PC-3 (cell line): ENCODE measurements around the gene ZBTB14. TPM values are rescaled to one million over a fixed set of nuclear protein-coding genes. Genes with fewer than 3 reads are reported as not detected.

Source experiments
- ATAC-seq: fragments of 200-7000 bp; cut with Tn5 transposase; 2 replicates; pipeline ENCODE4 v1.9.1; 2020; ENCODE audit warnings: mild to moderate bottlenecking, moderate library complexity
- BruUV-seq: library from RNA; stranded (reverse); fragments of 400-500 nt; replicated peaks from 2 replicates; lab custom pipeline; 2021; lab: Mats Ljungman, UMichigan
- CTCF ChIA-PET: fragments of 300-600 bp; sonication (Branson Sonifier 250); formaldehyde crosslinking; loops from one replicate; lab custom pipeline; 2022; ENCODE audit warnings: antibody characterized with exemption; lab: Charles Lee
- POLR2A ChIA-PET: fragments of 300-600 bp; sonication (Branson Sonifier 250); formaldehyde crosslinking; loops from one replicate; lab custom pipeline; 2022; ENCODE audit warnings: antibody characterized with exemption; ENCODE audit not compliant: unreplicated experiment; lab: Charles Lee
- DNase-seq: peaks from one replicate; pipeline ENCODE4 v3.0.0-alpha.2; 2015
- H2AFZ ChIP-seq: fragments of 300-600 bp; sonication (generic); 2 replicates; pipeline ENCODE4 v1.6.0; 2016; ENCODE audit warnings: antibody characterized with exemption, low read length
- H3F3A ChIP-seq: fragments of 300-600 bp; sonication (generic); one replicate; pipeline ENCODE4 v1.6.0; 2017; ENCODE audit warnings: antibody characterized with exemption, low read length, control low read depth, mild to moderate bottlenecking; ENCODE audit not compliant: unreplicated experiment
- H3K27ac ChIP-seq: fragments of 300-600 bp; sonication (generic); 2 replicates; pipeline ENCODE4 v1.5.1; 2016; ENCODE audit warnings: mild to moderate bottlenecking, low read length
- H3K27me3 ChIP-seq: fragments of 300-600 bp; sonication (generic); 2 replicates; pipeline ENCODE4 v1.6.1; 2016; ENCODE audit warnings: low read length, mixed read lengths
- H3K36me3 ChIP-seq: fragments of 300-600 bp; sonication (generic); 2 replicates; pipeline ENCODE4 v1.6.1; 2016; ENCODE audit warnings: low read depth, mixed run types, low read length, mixed read lengths
- H3K4me1 ChIP-seq: fragments of 300-600 bp; sonication (generic); 2 replicates; pipeline ENCODE4 v1.5.1; 2016; ENCODE audit warnings: low read length; ENCODE audit not compliant: insufficient read depth
- H3K4me2 ChIP-seq: fragments of 300-600 bp; sonication (generic); 2 replicates; pipeline ENCODE4 v1.6.0; 2016; ENCODE audit warnings: low read length
- H3K4me3 ChIP-seq: fragments of 300-600 bp; sonication (generic); 2 replicates; pipeline ENCODE4 v1.5.1; 2016; ENCODE audit warnings: mild to moderate bottlenecking, low read length, mixed read lengths
- H3K79me2 ChIP-seq: fragments of 300-600 bp; sonication (generic); 2 replicates; pipeline ENCODE4 v1.6.1; 2017; ENCODE audit warnings: low read length, mixed read lengths
- H3K9ac ChIP-seq: fragments of 300-600 bp; sonication (generic); 2 replicates; pipeline ENCODE4 v1.6.0; 2016; ENCODE audit warnings: mild to moderate bottlenecking, low read length
- H3K9me2 ChIP-seq: fragments of 300-600 bp; sonication (generic); replicated peaks from 2 replicates; pipeline ENCODE4 v1.6.1; 2016; ENCODE audit warnings: mixed run types, low read length, mixed read lengths
- H3K9me3 ChIP-seq: fragments of 300-600 bp; sonication (generic); 2 replicates; pipeline ENCODE4 v1.6.1; 2016; ENCODE audit warnings: low read length, mixed read lengths
- H4K20me1 ChIP-seq: fragments of 300-600 bp; sonication (generic); 2 replicates; pipeline ENCODE4 v1.6.1; 2016; ENCODE audit warnings: low read length, mixed read lengths
- EZH2 ChIP-seq: fragments of 300-600 bp; sonication (generic); IDR thresholded peaks from one replicate; pipeline ENCODE4 v1.6.1; 2017; ENCODE audit warnings: antibody characterized with exemption, mild to moderate bottlenecking, low read length; ENCODE audit not compliant: unreplicated experiment
- EZH2phosphoT487 ChIP-seq: fragments of 300-600 bp; sonication (generic); IDR thresholded peaks from 2 replicates; pipeline ENCODE4 v1.6.1; 2018; ENCODE audit warnings: mild to moderate bottlenecking, antibody characterized with exemption, low read length, borderline replicate concordance
- intact Hi-C: fragments of 100-400 bp; cut with micrococcal nuclease; formaldehyde crosslinking; loops from 2 replicates; pipeline ENCODE4 v1.9.0; 2023
- total RNA-seq: library from RNA; depleted of rRNA; stranded (reverse); fragments of >200 nt; gene quantifications from 2 replicates; pipeline ENCODE4 v1.2.3, GENCODE V29; 2014
- TF ChIP-seq, protein P1 (sequence below): fragments of 300-600 bp; sonication (generic); conservative IDR thresholded peaks from 2 replicates; pipeline ENCODE4 v1.5.1; 2017; ENCODE audit warnings: antibody characterized with exemption, low read depth, mild to moderate bottlenecking, low read length

The ZBTB14 gene
- total RNA-seq, 1 experiment from 2014 or later, result 6.8 TPM

DNA sequence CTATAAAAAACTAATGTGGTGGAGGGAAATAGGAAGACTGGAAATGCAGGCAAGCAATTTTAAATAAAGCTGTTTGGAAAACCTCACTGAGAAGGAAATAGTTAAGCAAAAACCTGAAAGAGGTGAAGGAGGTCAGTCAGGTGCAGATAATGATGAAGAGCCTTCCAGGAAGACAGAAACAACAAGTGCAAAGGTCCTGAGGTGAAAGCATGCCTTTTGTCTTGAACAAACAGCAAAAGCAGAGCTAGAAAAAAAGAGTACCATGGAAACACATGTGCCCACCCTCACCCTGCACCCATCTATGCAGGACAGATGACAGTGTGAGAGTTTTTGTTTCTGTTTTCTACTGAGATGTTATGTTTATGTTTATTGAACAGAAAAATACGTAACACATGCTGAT lies 8.1 kb upstream of the ZBTB14 start:
- Histone ChIP-seq H3K27ac (no peak overlapping the region), H3K36me3 (no peaks in the 10 kb centered on the region), H3K4me1 (no peaks in the 10 kb centered on the region), H3K4me2 (no peak overlapping the region), H3K9me2 (no peaks in the 10 kb centered on the region), H3K27me3 (peaks cover 22% of the 10 kb centered on the region; the same call in 1 of the 2 replicates), H3F3A (peaks cover 5% of the 10 kb centered on the region), H3K79me2 (no peaks in the 10 kb centered on the region), H3K9me3 (no peaks in the 10 kb centered on the region), H2AFZ (no peak overlapping the region), H3K4me3 (no peak overlapping the region), H4K20me1 (no peaks in the 10 kb centered on the region), H3K9ac (no peak overlapping the region)
- BruUV-seq, result no TSS peak
- CTCF ChIA-PET, result no interaction called here
- POLR2A ChIA-PET, result no interaction called here
- no peak for ATAC-seq
- DNase-seq, result no peak
- no peak for TF ChIP-seq EZH2phosphoT487
- TF ChIP-seq, protein P1, sequence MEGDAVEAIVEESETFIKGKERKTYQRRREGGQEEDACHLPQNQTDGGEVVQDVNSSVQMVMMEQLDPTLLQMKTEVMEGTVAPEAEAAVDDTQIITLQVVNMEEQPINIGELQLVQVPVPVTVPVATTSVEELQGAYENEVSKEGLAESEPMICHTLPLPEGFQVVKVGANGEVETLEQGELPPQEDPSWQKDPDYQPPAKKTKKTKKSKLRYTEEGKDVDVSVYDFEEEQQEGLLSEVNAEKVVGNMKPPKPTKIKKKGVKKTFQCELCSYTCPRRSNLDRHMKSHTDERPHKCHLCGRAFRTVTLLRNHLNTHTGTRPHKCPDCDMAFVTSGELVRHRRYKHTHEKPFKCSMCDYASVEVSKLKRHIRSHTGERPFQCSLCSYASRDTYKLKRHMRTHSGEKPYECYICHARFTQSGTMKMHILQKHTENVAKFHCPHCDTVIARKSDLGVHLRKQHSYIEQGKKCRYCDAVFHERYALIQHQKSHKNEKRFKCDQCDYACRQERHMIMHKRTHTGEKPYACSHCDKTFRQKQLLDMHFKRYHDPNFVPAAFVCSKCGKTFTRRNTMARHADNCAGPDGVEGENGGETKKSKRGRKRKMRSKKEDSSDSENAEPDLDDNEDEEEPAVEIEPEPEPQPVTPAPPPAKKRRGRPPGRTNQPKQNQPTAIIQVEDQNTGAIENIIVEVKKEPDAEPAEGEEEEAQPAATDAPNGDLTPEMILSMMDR, result no peak
- TF ChIP-seq EZH2, result no peak
- intact Hi-C loops, result no loop called here

DNA sequence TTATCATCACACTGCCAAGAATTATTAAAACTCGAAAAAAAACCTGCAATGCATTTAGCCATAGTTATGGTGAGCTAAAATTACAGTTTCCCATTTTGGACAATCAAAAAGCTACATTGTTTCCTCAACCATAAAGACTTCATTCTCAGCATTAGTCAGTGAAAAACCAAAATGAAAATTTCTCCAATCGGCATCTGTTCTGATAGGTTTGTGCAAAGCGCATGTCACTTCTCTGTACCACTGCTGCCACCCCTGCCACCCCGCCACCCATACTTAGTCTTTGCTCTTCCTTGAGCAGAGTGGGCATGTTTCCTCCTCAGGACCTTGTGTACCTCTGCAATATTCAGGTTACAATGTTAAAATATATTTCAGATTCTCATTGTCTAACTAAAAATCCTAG lies 7.1 kb upstream of the ZBTB14 start:
- H3K9me3 ChIP-seq, result no peaks in the 10 kb centered on the region
- H3K27ac ChIP-seq, result no peak overlapping the region
- ChIA-PET CTCF (no interaction called here), POLR2A (no interaction called here)
- no peaks in the 10 kb centered on the region for H3K9me2 ChIP-seq
- no peaks in the 10 kb centered on the region for H3K4me1 ChIP-seq
- DNase-seq (no peak), ATAC-seq (no peak)
- intact Hi-C loops, result no loop called here
- no TSS peak for BruUV-seq
- no peaks in the 10 kb centered on the region for H4K20me1 ChIP-seq
- H2AFZ ChIP-seq, result no peak overlapping the region
- no peak for TF ChIP-seq EZH2
- TF ChIP-seq, protein P1, result no peak
- TF ChIP-seq EZH2phosphoT487, result no peak
- H3K79me2 ChIP-seq, result no peaks in the 10 kb centered on the region
- peaks cover 22% of the 10 kb centered on the region; the same call in 1 of the 2 replicates for H3K27me3 ChIP-seq
- no peaks in the 10 kb centered on the region for H3K36me3 ChIP-seq
- no peak overlapping the region for H3K4me2 ChIP-seq
- no peak overlapping the region for H3K4me3 ChIP-seq
- peaks cover 3% of the 10 kb centered on the region for H3F3A ChIP-seq
- no peak overlapping the region for H3K9ac ChIP-seq

DNA sequence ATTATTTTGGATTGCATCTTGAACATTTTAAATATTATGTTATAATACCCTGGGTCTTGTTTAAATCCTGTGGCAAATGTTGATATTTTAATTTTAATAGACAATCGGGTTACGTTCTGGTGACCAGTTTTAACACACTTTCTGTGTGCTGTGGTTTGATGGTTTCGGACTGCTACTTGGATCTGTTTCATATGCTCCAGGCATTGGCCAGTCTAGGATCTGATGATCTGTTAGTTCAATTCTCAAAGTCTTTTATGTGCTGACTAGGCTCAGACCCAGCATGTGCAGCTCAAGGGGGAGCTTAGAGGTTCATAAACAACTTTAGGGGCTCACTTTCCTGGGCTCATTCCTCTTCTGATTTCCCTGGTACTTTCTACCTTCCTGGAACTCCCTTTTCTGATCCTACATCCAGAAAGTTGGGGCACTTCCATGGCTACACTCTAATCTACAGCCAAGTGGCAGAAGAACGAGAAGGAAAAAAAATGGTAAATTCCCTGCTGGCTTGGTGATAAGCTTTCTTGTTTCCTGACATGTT lies 5.0 kb upstream of the ZBTB14 start:
- CTCF ChIA-PET, result no interaction called here
- ATAC-seq (no peak), DNase-seq (no peak)
- no peaks in the 10 kb centered on the region for H3K36me3 ChIP-seq
- no peaks in the 10 kb centered on the region for H4K20me1 ChIP-seq
- POLR2A ChIA-PET, result no interaction called here
- no TSS peak for BruUV-seq
- intact Hi-C loops, result no loop called here
- no peaks in the 10 kb centered on the region for H3K9me2 ChIP-seq
- TF ChIP-seq, protein P1, result no peak
- TF ChIP-seq EZH2 (no peak), EZH2phosphoT487 (no peak)
- no peaks in the 10 kb centered on the region for H3K79me2 ChIP-seq
- H3K9me3 ChIP-seq, result no peaks in the 10 kb centered on the region
- H3K27me3 ChIP-seq, result peaks cover 22% of the 10 kb centered on the region; the same call in 1 of the 2 replicates
- no peaks in the 10 kb centered on the region for H3F3A ChIP-seq
- H3K4me1 ChIP-seq, result 0 out of 2 replicates have a peak, but pooled peaks cover 6% of the 10 kb centered on the region
- H2AFZ ChIP-seq, result no peak overlapping the region
- no peak overlapping the region for H3K4me2 ChIP-seq
- no peak overlapping the region for H3K27ac ChIP-seq
- no peak overlapping the region for H3K9ac ChIP-seq
- H3K4me3 ChIP-seq, result no peak overlapping the region
